WTC11 (cell line): ENCODE results near the gene PUSL1. TPM values are rescaled to one million over a fixed set of nuclear protein-coding genes. Genes with fewer than 3 reads are reported as not detected.
A peak's percentile ranks its signal among the peaks of the same experiment; 100 is the strongest.

Source experiments
- AFF4 ChIP-seq: sonication (generic); formaldehyde crosslinking; IDR thresholded peaks from 2 replicates; pipeline ENCODE4 v1.8.1; 2023; ENCODE audit warnings: mild to moderate bottlenecking, missing genetic modification reagents, borderline replicate concordance
- ATF1 ChIP-seq: sonication (generic); formaldehyde crosslinking; IDR thresholded peaks from 2 replicates; pipeline ENCODE4 v1.8.1; 2023; ENCODE audit warnings: mild to moderate bottlenecking, moderate library complexity, missing genetic modification reagents
- ATF2 ChIP-seq: sonication (generic); formaldehyde crosslinking; IDR thresholded peaks from 2 replicates; pipeline ENCODE4 v1.8.1; 2022; ENCODE audit warnings: low read depth, missing genetic modification reagents, borderline replicate concordance
- ATF3 ChIP-seq: sonication (generic); formaldehyde crosslinking; conservative IDR thresholded peaks from 2 replicates; pipeline ENCODE4 v1.8.1; 2022; ENCODE audit warnings: mild to moderate bottlenecking, missing genetic modification reagents
- CBFB ChIP-seq: sonication (generic); formaldehyde crosslinking; IDR thresholded peaks from 2 replicates; pipeline ENCODE4 v1.8.1; 2022; ENCODE audit warnings: mild to moderate bottlenecking, low read depth, missing genetic modification reagents
- CREB1 ChIP-seq: sonication (generic); formaldehyde crosslinking; IDR thresholded peaks from 2 replicates; pipeline ENCODE4 v1.8.0; 2023; ENCODE audit warnings: mild to moderate bottlenecking, missing genetic modification reagents
- ERG ChIP-seq: fragments of 250-450 bp; sonication (Bioruptor Pico); IDR thresholded peaks from 2 replicates; pipeline ENCODE4 v1.8.0; 2021; ENCODE audit warnings: mild to moderate bottlenecking
- FOXP4 ChIP-seq: sonication (generic); formaldehyde crosslinking; IDR thresholded peaks from 2 replicates; pipeline ENCODE4 v1.8.0; 2022; ENCODE audit warnings: mild to moderate bottlenecking, missing genetic modification reagents
- JAZF1 ChIP-seq: fragments of 250-450 bp; sonication (Bioruptor Pico); IDR thresholded peaks from 2 replicates; pipeline ENCODE4 v1.9.0; 2021; ENCODE audit warnings: moderate library complexity, mild to moderate bottlenecking, inconsistent platforms
- KAT7 ChIP-seq: sonication (generic); formaldehyde crosslinking; IDR thresholded peaks from 2 replicates; pipeline ENCODE4 v1.8.1; 2023; ENCODE audit warnings: missing genetic modification reagents, mild to moderate bottlenecking, borderline replicate concordance
- NFATC4 ChIP-seq: fragments of 250-450 bp; sonication (Bioruptor Pico); IDR thresholded peaks from 2 replicates; pipeline ENCODE4 v1.9.0; 2021; ENCODE audit warnings: mild to moderate bottlenecking
- NR3C1 ChIP-seq: sonication (generic); formaldehyde crosslinking; conservative IDR thresholded peaks from 2 replicates; pipeline ENCODE4 v1.8.1; 2023; ENCODE audit warnings: low read depth, mild to moderate bottlenecking, missing genetic modification reagents
- PREB ChIP-seq: sonication (generic); formaldehyde crosslinking; IDR thresholded peaks from 2 replicates; pipeline ENCODE4 v1.8.1; 2022; ENCODE audit warnings: mild to moderate bottlenecking, missing genetic modification reagents, moderate library complexity, borderline replicate concordance
- RORB ChIP-seq: fragments of 250-450 bp; sonication (Bioruptor Pico); IDR thresholded peaks from 2 replicates; pipeline ENCODE4 v1.9.0; 2021; ENCODE audit warnings: mild to moderate bottlenecking
- SMAD3 ChIP-seq: sonication (generic); formaldehyde crosslinking; IDR thresholded peaks from 2 replicates; pipeline ENCODE4 v1.8.0; 2022; ENCODE audit warnings: missing genetic modification reagents, mild to moderate bottlenecking, borderline replicate concordance
- SMAD4 ChIP-seq: sonication (generic); formaldehyde crosslinking; IDR thresholded peaks from 2 replicates; pipeline ENCODE4 v1.8.0; 2022; ENCODE audit warnings: mild to moderate bottlenecking, missing genetic modification reagents
- SP1 ChIP-seq: sonication (generic); formaldehyde crosslinking; conservative IDR thresholded peaks from 2 replicates; pipeline ENCODE4 v1.8.1; 2022; ENCODE audit warnings: missing genetic modification reagents
- TCF7 ChIP-seq: sonication (generic); formaldehyde crosslinking; IDR thresholded peaks from 2 replicates; pipeline ENCODE4 v1.8.0; 2022; ENCODE audit warnings: mild to moderate bottlenecking, low read depth, missing genetic modification reagents, moderate library complexity
- ZBTB43 ChIP-seq: sonication (generic); formaldehyde crosslinking; IDR thresholded peaks from 2 replicates; pipeline ENCODE4 v1.8.1; 2023; ENCODE audit warnings: mild to moderate bottlenecking, missing genetic modification reagents
- ZMAT4 ChIP-seq: fragments of 250-450 bp; sonication (Bioruptor Pico); IDR thresholded peaks from 2 replicates; pipeline ENCODE4 v1.9.0; 2021; ENCODE audit warnings: mild to moderate bottlenecking
- ZNF121 ChIP-seq: sonication (generic); formaldehyde crosslinking; IDR thresholded peaks from 2 replicates; pipeline ENCODE4 v1.8.0; 2023; ENCODE audit warnings: missing genetic modification reagents
- ZNF232 ChIP-seq: sonication (generic); formaldehyde crosslinking; IDR thresholded peaks from 2 replicates; pipeline ENCODE4 v1.8.0; 2022; ENCODE audit warnings: mild to moderate bottlenecking, missing genetic modification reagents
- ZNF263 ChIP-seq: sonication (generic); formaldehyde crosslinking; IDR thresholded peaks from 2 replicates; pipeline ENCODE4 v1.8.1; 2022; ENCODE audit warnings: low read depth, mild to moderate bottlenecking, moderate library complexity, missing genetic modification reagents
- ZNF423 ChIP-seq: fragments of 250-450 bp; sonication (Bioruptor Pico); IDR thresholded peaks from 2 replicates; pipeline ENCODE4 v2.1.2; 2022; ENCODE audit warnings: mild to moderate bottlenecking, moderate library complexity
- ZNF425 ChIP-seq: fragments of 250-450 bp; sonication (Bioruptor Pico); conservative IDR thresholded peaks from 2 replicates; pipeline ENCODE4 v1.9.0; 2021; ENCODE audit warnings: mild to moderate bottlenecking
- total RNA-seq: library from RNA; stranded (reverse); gene quantifications from 3 replicates; pipeline ENCODE4 v1.2.3, GENCODE V29; 2021

The PUSL1 gene
- total RNA-seq, 1 experiment from 2014 or later: 51.5 TPM

GRCh38 chr1:1273512-1274298, 34.7 kb upstream of the PUSL1 start, which contains the start of gene UBE2J2 (continued):
- TF ChIP-seq ZNF425 (CRISPR knock-in tag) (no peak), ZNF121 (CRISPR knock-in tag) (no peak), ZNF232 (CRISPR knock-in tag) (no peak), ZBTB43 (CRISPR knock-in tag) (0 out of 2 replicates have a peak, but pooled peaks have one; percentile 16), PREB (no peak), NR3C1 (CRISPR knock-in tag) (0 out of 2 replicates have a peak, but pooled peaks have one; percentile 75), SP1 (CRISPR knock-in tag) (peak; percentile 93), TCF7 (CRISPR knock-in tag) (no peak; the same call in 1 of the 2 replicates), KAT7 (CRISPR knock-in tag) (no peak), FOXP4 (CRISPR knock-in tag) (peak; percentile 44; the same call in 1 of the 2 replicates), CREB1 (no peak), AFF4 (CRISPR knock-in tag) (no peak), ZMAT4 (no peak), ZNF263 (CRISPR knock-in tag) (no peak), RORB (CRISPR knock-in tag) (no peak), ATF1 (CRISPR knock-in tag) (no peak), NFATC4 (CRISPR knock-in tag) (no peak), ZNF423 (no peak), SMAD4 (CRISPR knock-in tag) (no peak), ATF3 (no peak), ERG (CRISPR knock-in tag) (no peak), JAZF1 (no peak), CBFB (CRISPR knock-in tag) (0 out of 2 replicates have a peak, but pooled peaks have one; percentile 86), SMAD3 (CRISPR knock-in tag) (no peak), ATF2 (CRISPR knock-in tag) (no peak)
